CD14-positive monocyte (primary cell): ENCODE data around the gene SERPINA3. TPM values are rescaled to one million over a fixed set of nuclear protein-coding genes. Genes with fewer than 3 reads are reported as not detected.

ENCODE experiments used
- DNase-seq, 3 donors: peaks; one replicate each; pipeline ENCODE4 v3.0.0-alpha.2; 2011 to 2022
- H2AFZ ChIP-seq: 2 replicates; pipeline ENCODE4 v1.6.0; 2012; ENCODE audit warnings: mild to moderate bottlenecking, low read depth, low read length, inconsistent platforms; ENCODE audit not compliant: insufficient read depth, poor library complexity, severe bottlenecking
- H3K27ac ChIP-seq, 2 donors: 1 replicate in 1 of 2; 2 replicates in 1 of 2; pipeline ENCODE4 v1.5.1; 2012 to 2013; ENCODE audit warnings: low read length in 2 of 2, control low read depth in 1 of 2, inconsistent platforms in 1 of 2, low read depth in 1 of 2, mild to moderate bottlenecking in 1 of 2
- H3K27me3 ChIP-seq, 2 donors: one replicate each; pipeline versions ENCODE4 v1.6.0 to v1.6.1; 2011 to 2013; ENCODE audit warnings: low read length in 2 of 2; ENCODE audit not compliant: control insufficient read depth in 2 of 2, insufficient read depth in 2 of 2
- H3K36me3 ChIP-seq, 2 donors: replicated peaks in 1 of 2; 1 replicate in 1 of 2; 2 replicates in 1 of 2; pipeline versions ENCODE4 v1.5.1 to v1.6.1; 2012 to 2013; ENCODE audit warnings: low read length in 2 of 2, control low read depth in 1 of 2, inconsistent platforms in 1 of 2, mild to moderate bottlenecking in 1 of 2; ENCODE audit not compliant: insufficient read depth in 2 of 2, control insufficient read depth in 1 of 2
- H3K4me1 ChIP-seq, 2 donors: 1 replicate in 1 of 2; 2 replicates in 1 of 2; pipeline versions ENCODE4 v1.5.1 to v1.6.1; 2012 to 2013; ENCODE audit warnings: low read length in 2 of 2, control low read depth in 1 of 2, inconsistent platforms in 1 of 2, mild to moderate bottlenecking in 1 of 2, moderate library complexity in 1 of 2; ENCODE audit not compliant: insufficient read depth in 2 of 2, control insufficient read depth in 1 of 2
- H3K4me2 ChIP-seq: replicated peaks from 2 replicates; pipeline ENCODE3; 2012; ENCODE audit warnings: low read length, moderate library complexity, mild to moderate bottlenecking; ENCODE audit not compliant: poor library complexity, severe bottlenecking; ENCODE audit errors: extremely low read depth
- H3K4me3 ChIP-seq, 3 experiments: fragments of 200-600 bp in 1 of 3; sonication (generic) in 1 of 3; replicated peaks in 1 of 3; 1 replicate in 2 of 3; 2 replicates in 1 of 3; pipeline ENCODE4 v1.5.1; 2011 to 2013; ENCODE audit warnings: low read length in 3 of 3, mild to moderate bottlenecking in 3 of 3, control low read depth in 2 of 3, low read depth in 2 of 3, inconsistent platforms in 1 of 3, moderate library complexity in 1 of 3
- H3K79me2 ChIP-seq: 2 replicates; pipeline ENCODE4 v1.6.0; 2012; ENCODE audit warnings: mild to moderate bottlenecking, control low read depth, inconsistent platforms, low read length, moderate library complexity; ENCODE audit not compliant: insufficient read depth
- H3K9ac ChIP-seq: 2 replicates; pipeline ENCODE4 v1.6.0; 2017; ENCODE audit warnings: low read length, mild to moderate bottlenecking; ENCODE audit not compliant: insufficient read depth, poor library complexity, severe bottlenecking
- H3K9me3 ChIP-seq, 2 donors: replicated peaks in 1 of 2; 1 replicate in 1 of 2; 2 replicates in 1 of 2; pipeline versions ENCODE4 v1.5.1 to v1.6.1; 2012 to 2013; ENCODE audit warnings: low read length in 2 of 2, control low read depth in 1 of 2; ENCODE audit not compliant: control insufficient read depth in 1 of 2, insufficient read depth in 1 of 2
- H4K20me1 ChIP-seq: 2 replicates; pipeline ENCODE4 v1.6.0; 2012; ENCODE audit warnings: mild to moderate bottlenecking, low read length, control low read depth, moderate library complexity; ENCODE audit not compliant: insufficient read depth
- H3K27ac Mint-ChIP-seq, 7 donors: one replicate each; pipeline ENCODE4 v1.8.0; 2020; ENCODE audit warnings: mild to moderate bottlenecking in 7 of 7, mixed read lengths in 7 of 7, moderate library complexity in 6 of 7, inconsistent platforms in 2 of 7
- H3K27me3 Mint-ChIP-seq, 3 donors: one replicate each; pipeline ENCODE4 v1.8.0; 2021 to 2022; ENCODE audit warnings: low read depth in 3 of 3, mild to moderate bottlenecking in 3 of 3, mixed read lengths in 3 of 3, moderate library complexity in 3 of 3, inconsistent platforms in 1 of 3
- H3K36me3 Mint-ChIP-seq, 2 donors: one replicate each; pipeline ENCODE4 v1.8.0; 2020; ENCODE audit warnings: mixed read lengths in 2 of 2, inconsistent platforms in 1 of 2, mild to moderate bottlenecking in 1 of 2
- H3K4me1 Mint-ChIP-seq: one replicate; pipeline ENCODE4 v1.8.0; 2020; ENCODE audit warnings: mild to moderate bottlenecking, mixed read lengths
- H3K4me3 Mint-ChIP-seq, 2 donors: one replicate each; pipeline ENCODE4 v1.8.0; 2020; ENCODE audit warnings: mild to moderate bottlenecking in 2 of 2, mixed read lengths in 2 of 2, moderate library complexity in 1 of 2
- H3K9me3 Mint-ChIP-seq, 7 donors: one replicate each; pipeline ENCODE4 v1.8.0; 2020 to 2022; ENCODE audit warnings: mixed read lengths in 7 of 7, mild to moderate bottlenecking in 6 of 7, moderate library complexity in 6 of 7, inconsistent platforms in 2 of 7
- CTCF ChIP-seq: fragments of 200-600 bp; IDR thresholded peaks from one replicate; pipeline ENCODE4 v1.8.0; 2022; ENCODE audit warnings: antibody characterized with exemption, mild to moderate bottlenecking
- WGBS: methylation state at CpG from one replicate; pipeline ENCODE4 v1.1.5; 2013; ENCODE audit warnings: missing lambda C conversion rate; ENCODE audit not compliant: insufficient coverage; 5-methylcytosine and 5-hydroxymethylcytosine counted together
- intact Hi-C, 2 donors: fragments of 100-400 bp; cut with micrococcal nuclease; formaldehyde crosslinking; loops; one replicate each; pipeline versions ENCODE4 v1.15.0 to v1.15.1; 2023
- polyA plus RNA-seq, 3 donors: library from polyadenylated mRNA; depleted of rRNA in 1 of 3; unstranded in 2 of 3; stranded (reverse) in 1 of 3; fragments of 300-500 nt in 2 of 3; fragments of >200 nt in 1 of 3; fragmentation: Illumina TruSeq in 2 of 3; gene quantifications; 1 replicate in 2 of 3; 2 replicates in 1 of 3; pipeline ENCODE4 v1.2.3, GENCODE V29; 2012 to 2021

SERPINA3 gene
- polyA plus RNA-seq, 3 donors: not detected

GRCh38 chr14:94600148-94600545 lies 12.0 kb upstream of the SERPINA3 start:
- 93% methylated on average over 8 of the region's 11 CpGs for WGBS
- no peak overlapping the region for H3K27ac ChIP-seq
- intact Hi-C loops: no loop called here
- Mint-ChIP-seq H3K36me3 (no peaks in the 10 kb centered on the region), H3K9me3 (peaks cover 0 to 2% (median 0%) of the 10 kb centered on the region in 7 donors), H3K27me3 (peaks cover 4 to 7% (median 5%) of the 10 kb centered on the region in 3 donors), H3K4me3 (no peak overlapping the region), H3K27ac (peak overlapping the region in 1 of 7 donors; percentile 43), H3K4me1 (peaks cover 2% of the 10 kb centered on the region)
- H3K9me3 ChIP-seq: no peaks in the 10 kb centered on the region
- H3K4me2 ChIP-seq: no peak overlapping the region
- no peaks in the 10 kb centered on the region for H3K4me1 ChIP-seq
- H3K79me2 ChIP-seq: no peaks in the 10 kb centered on the region
- no peak for TF ChIP-seq CTCF
- H3K36me3 ChIP-seq: no peaks in the 10 kb centered on the region
- no peak overlapping the region for H3K4me3 ChIP-seq
- no peak overlapping the region for H2AFZ ChIP-seq
- H4K20me1 ChIP-seq: no peaks in the 10 kb centered on the region
- no peaks in the 10 kb centered on the region for H3K27me3 ChIP-seq
- DNase-seq: no peak
- no peak overlapping the region for H3K9ac ChIP-seq

- H3K27ac ChIP-seq: no peak overlapping the region
- H3K36me3 Mint-ChIP-seq: no peaks in the 10 kb centered on the region
These were observed 10.3 kb upstream of the SERPINA3 start for GRCh38 chr14:94601884-94602391.

More at GRCh38 chr14:94601884-94602391, 10.3 kb upstream of the SERPINA3 start:
- H3K4me1 Mint-ChIP-seq: peaks cover 2% of the 10 kb centered on the region
- Histone ChIP-seq H3K9me3 (no peaks in the 10 kb centered on the region), H3K4me3 (no peak overlapping the region), H4K20me1 (no peaks in the 10 kb centered on the region), H3K4me1 (no peaks in the 10 kb centered on the region), H2AFZ (no peak overlapping the region), H3K4me2 (no peak overlapping the region), H3K36me3 (no peaks in the 10 kb centered on the region), H3K79me2 (no peaks in the 10 kb centered on the region), H3K9ac (no peak overlapping the region), H3K27me3 (no peaks in the 10 kb centered on the region)
- intact Hi-C loops: no loop called here
- no peak overlapping the region for H3K4me3 Mint-ChIP-seq
- H3K9me3 Mint-ChIP-seq: peaks cover 0 to 2% (median 0%) of the 10 kb centered on the region in 7 donors
- no peak overlapping the region for H3K27ac Mint-ChIP-seq
- WGBS: 21% methylated on average over 5 of the region's 6 CpGs
- DNase-seq: no peak
- TF ChIP-seq CTCF: no peak
- H3K27me3 Mint-ChIP-seq: peaks cover 4 to 8% (median 4%) of the 10 kb centered on the region in 3 donors
